ENCODE measurements around the gene EIF4A2. TPM values are rescaled to one million over a fixed set of nuclear protein-coding genes. Genes with fewer than 3 reads are reported as not detected.
A peak's percentile ranks its signal among the peaks of the same experiment; 100 is the strongest.

EIF4A2 gene
- total RNA-seq, 1 experiment from 2014 or later: 398 TPM

DNA sequence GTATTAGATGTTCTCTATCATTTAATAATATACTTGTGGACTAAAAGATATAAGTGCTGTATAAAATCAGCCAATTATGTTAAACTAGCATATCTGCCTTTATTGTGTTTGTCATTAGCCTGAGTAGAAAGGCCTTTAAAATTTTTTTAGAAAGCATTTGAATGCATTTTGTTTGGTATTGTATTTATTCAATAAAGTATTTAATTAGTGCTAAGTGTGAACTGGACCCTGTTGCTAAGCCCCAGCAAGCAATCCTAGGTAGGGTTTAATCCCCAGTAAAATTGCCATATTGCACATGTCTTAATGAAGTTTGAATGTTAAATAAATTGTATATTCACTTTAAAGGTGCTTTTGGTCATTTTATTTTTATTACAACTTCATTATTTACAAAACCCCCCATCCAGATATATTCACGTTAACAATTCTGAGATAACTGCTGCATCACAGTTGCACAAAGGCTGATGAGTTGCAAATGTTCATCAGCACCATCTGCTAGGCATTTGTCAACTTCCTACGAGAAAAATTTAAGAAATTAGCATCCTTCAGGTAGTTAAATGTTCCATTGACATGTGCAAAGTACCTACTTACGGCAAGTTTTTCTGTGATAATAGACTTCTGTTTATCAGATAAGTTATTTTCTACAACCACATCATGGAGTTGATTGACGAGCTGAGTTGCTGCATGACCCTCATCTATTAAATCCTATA is 6.3 kb downstream of the EIF4A2 start:
- Histone ChIP-seq H3K9me3 (ENCODE audit: control insufficient read depth in 1 of 2, insufficient read depth in 1 of 2, low read depth in 1 of 2, low read length in 2 of 2) (no peaks in the 10 kb centered on the region), H3K27ac (ENCODE audit: low read depth, low read length) (no peak overlapping the region), H3K9ac (ENCODE audit: low read length) (no peak overlapping the region), H3K9me2 (ENCODE audit: insufficient read depth) (no peaks in the 10 kb centered on the region), H3K4me2 (ENCODE audit: low read length) (no peak overlapping the region), H3K79me2 (ENCODE audit: insufficient read depth, low read length) (peaks cover 43% of the 10 kb centered on the region), H3K27me3 (ENCODE audit: insufficient read depth, low read length) (no peaks in the 10 kb centered on the region), H3K4me3 (replicated peaks in 1 of 2; ENCODE audit: low read depth in 1 of 2, low read length in 2 of 2) (no peak overlapping the region), H2AFZ (ENCODE audit: low read depth, low read length, poor library complexity, severe bottlenecking) (no peak overlapping the region), H3K36me3 (ENCODE audit: control insufficient read depth in 1 of 2, insufficient read depth in 2 of 2, low read length in 2 of 2) (peaks cover 59 to 66% of the 10 kb centered on the region in 2 experiments), H4K20me1 (ENCODE audit: insufficient read depth) (peaks cover 43% of the 10 kb centered on the region), H3K4me1 (ENCODE audit: control insufficient read depth in 1 of 2, insufficient read depth in 2 of 2, low read length in 2 of 2) (peaks cover 0 to 10% of the 10 kb centered on the region in 2 experiments; a peak in 2 of 4 replicates)
- ChIA-PET CTCF (interaction anchor here (0.8 to 1.6 kb wide), 2 partner anchors 32 to 175 kb away, joined by 3 to 4 read pairs; no protein-coding TSS in a partner anchor), RAD21 (ENCODE audit: low non-redundant PET in 1 of 2, low total read pairs in 2 of 2, uncharacterized antibody in 2 of 2, unreplicated experiment in 2 of 2) (no interaction called here), POLR2A (interaction anchor here (0.9 to 1.6 kb wide), 5 partner anchors 16 to 375 kb away, joined by 3 to 4 read pairs (median 4); partner anchors contain the start of gene RFC4)
- ATAC-seq: peak; percentile 11; the same call in 1 of the 2 replicates
- no peak for TF ChIP-seq ZNF274 (IDR thresholded peaks at IDR 0.05; ENCODE audit: low read depth, low read length)
- no peak for TF ChIP-seq EGR1 (IDR thresholded peaks at IDR 0.05; ENCODE audit: low read depth)
- no peak for TF ChIP-seq POLR2A (IDR thresholded peaks at IDR 0.05; ENCODE audit: borderline replicate concordance, extremely low read depth, insufficient read depth, insufficient read length)
- no peak for TF ChIP-seq CBX3 (IDR thresholded peaks at IDR 0.05; ENCODE audit: low read depth)
- TF ChIP-seq, protein P1, sequence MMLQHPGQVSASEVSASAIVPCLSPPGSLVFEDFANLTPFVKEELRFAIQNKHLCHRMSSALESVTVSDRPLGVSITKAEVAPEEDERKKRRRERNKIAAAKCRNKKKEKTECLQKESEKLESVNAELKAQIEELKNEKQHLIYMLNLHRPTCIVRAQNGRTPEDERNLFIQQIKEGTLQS (IDR thresholded peaks at IDR 0.05): 0 out of 2 replicates have a peak, but pooled peaks have one; percentile 14
- peak; percentile 62; the same call in 1 of the 2 replicates for TF ChIP-seq POLR2AphosphoS5 (IDR thresholded peaks at IDR 0.05; ENCODE audit: low read depth, low read length)
- no peak for DNase-seq (ENCODE audit: low read depth, low spot score)
- no TSS peak for BruUV-seq (replicated peaks)
- intact Hi-C loops (cut with micrococcal nuclease): no loop called here

DNA sequence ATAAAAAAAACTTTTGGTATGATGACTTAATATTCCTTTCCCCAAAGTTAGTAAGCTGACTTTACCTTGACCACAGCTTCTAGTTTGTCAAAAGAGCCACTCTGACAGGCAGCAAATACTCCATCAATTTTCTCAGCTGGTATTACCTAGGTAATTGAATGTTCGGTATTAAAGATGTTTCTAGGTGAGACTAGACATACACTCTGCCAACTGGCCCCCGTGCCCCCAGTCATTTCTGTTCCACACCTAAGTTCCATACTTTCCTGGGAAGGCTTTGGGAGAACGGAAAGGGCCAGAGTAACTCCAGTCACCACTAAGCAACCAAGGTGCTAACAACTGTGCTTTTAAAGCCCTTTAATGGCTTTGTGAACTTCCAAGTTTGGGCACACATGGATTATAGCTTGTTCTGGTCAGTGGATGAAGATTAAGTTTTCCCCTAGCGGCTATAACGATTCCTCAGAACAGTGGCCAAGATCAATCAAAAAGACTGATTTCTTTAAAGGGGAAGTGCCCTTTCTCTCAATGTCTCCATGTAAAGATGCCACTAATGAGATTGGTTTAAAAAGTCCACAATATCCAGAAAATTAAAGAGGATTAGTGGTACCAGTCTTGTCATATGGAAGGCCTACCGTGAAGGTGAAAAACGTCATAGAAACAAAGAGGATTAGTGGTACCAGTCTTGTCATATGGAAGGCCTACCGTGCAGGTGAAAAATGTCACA is 7.0 kb downstream of the EIF4A2 start:
- Histone ChIP-seq H3K4me3 (replicated peaks in 1 of 2; ENCODE audit: low read depth in 1 of 2, low read length in 2 of 2) (no peak overlapping the region), H3K36me3 (ENCODE audit: control insufficient read depth in 1 of 2, insufficient read depth in 2 of 2, low read length in 2 of 2) (peaks cover 52 to 63% of the 10 kb centered on the region in 2 experiments), H3K9me2 (ENCODE audit: insufficient read depth) (no peaks in the 10 kb centered on the region), H3K27ac (ENCODE audit: low read depth, low read length) (peak overlapping the region; percentile 20; the same call in 1 of the 2 replicates), H3K79me2 (ENCODE audit: insufficient read depth, low read length) (peaks cover 35% of the 10 kb centered on the region), H4K20me1 (ENCODE audit: insufficient read depth) (peaks cover 36% of the 10 kb centered on the region), H3K9me3 (ENCODE audit: control insufficient read depth in 1 of 2, insufficient read depth in 1 of 2, low read depth in 1 of 2, low read length in 2 of 2) (no peaks in the 10 kb centered on the region), H3K27me3 (ENCODE audit: insufficient read depth, low read length) (no peaks in the 10 kb centered on the region), H3K9ac (ENCODE audit: low read length) (no peak overlapping the region), H3K4me2 (ENCODE audit: low read length) (no peak overlapping the region), H3K4me1 (ENCODE audit: control insufficient read depth in 1 of 2, insufficient read depth in 2 of 2, low read length in 2 of 2) (peaks cover 0 to 3% of the 10 kb centered on the region in 2 experiments; a peak in 1 of 4 replicates), H2AFZ (ENCODE audit: low read depth, low read length, poor library complexity, severe bottlenecking) (no peak overlapping the region)
- ChIA-PET CTCF (interaction anchor here (0.6 to 1.6 kb wide), 3 partner anchors 31 to 249 kb away, joined by 3 to 4 read pairs (median 3); no protein-coding TSS in a partner anchor), POLR2A (interaction anchor here (0.9 to 1.6 kb wide), 5 partner anchors 16 to 375 kb away, joined by 3 to 4 read pairs (median 4); partner anchors contain the start of gene RFC4), RAD21 (ENCODE audit: low non-redundant PET in 1 of 2, low total read pairs in 2 of 2, uncharacterized antibody in 2 of 2, unreplicated experiment in 2 of 2) (no interaction called here)
- DNase-seq (ENCODE audit: low read depth, low spot score) (no peak), ATAC-seq (peak; percentile 61)
- intact Hi-C loops (cut with micrococcal nuclease): no loop called here
- BruUV-seq (replicated peaks): no TSS peak
- TF ChIP-seq TCF7L2 (IDR thresholded peaks at IDR 0.05; ENCODE audit: borderline replicate concordance, extremely low read depth, insufficient read depth, insufficient read length) (no peak), ZNF274 (IDR thresholded peaks at IDR 0.05; ENCODE audit: low read depth, low read length) (no peak), POLR2A (IDR thresholded peaks at IDR 0.05; ENCODE audit: borderline replicate concordance, extremely low read depth, insufficient read depth, insufficient read length) (no peak), SP1 (IDR thresholded peaks at IDR 0.05; ENCODE audit: low read depth) (no peak), RAD21 (IDR thresholded peaks at IDR 0.05; ENCODE audit: low read depth) (no peak), FOSL1 (IDR thresholded peaks at IDR 0.05; ENCODE audit: low read depth) (no peak; the same call in none of the 2 replicates), POLR2AphosphoS5 (IDR thresholded peaks at IDR 0.05; ENCODE audit: low read depth, low read length) (peak; percentile 80), JUND (IDR thresholded peaks at IDR 0.05) (peak; percentile 61; the same call in 1 of the 2 replicates), EGR1 (IDR thresholded peaks at IDR 0.05; ENCODE audit: low read depth) (0 out of 2 replicates have a peak, but pooled peaks have one; percentile 25), SIN3A (IDR thresholded peaks at IDR 0.05; ENCODE audit: low read depth) (peak; percentile 81), CEBPB (IDR thresholded peaks at IDR 0.05; ENCODE audit: low read depth) (0 out of 2 replicates have a peak, but pooled peaks have one; percentile 30)
- TF ChIP-seq, protein P1 (IDR thresholded peaks at IDR 0.05): 0 out of 2 replicates have a peak, but pooled peaks have one; percentile 9
- TF ChIP-seq, protein P2, sequence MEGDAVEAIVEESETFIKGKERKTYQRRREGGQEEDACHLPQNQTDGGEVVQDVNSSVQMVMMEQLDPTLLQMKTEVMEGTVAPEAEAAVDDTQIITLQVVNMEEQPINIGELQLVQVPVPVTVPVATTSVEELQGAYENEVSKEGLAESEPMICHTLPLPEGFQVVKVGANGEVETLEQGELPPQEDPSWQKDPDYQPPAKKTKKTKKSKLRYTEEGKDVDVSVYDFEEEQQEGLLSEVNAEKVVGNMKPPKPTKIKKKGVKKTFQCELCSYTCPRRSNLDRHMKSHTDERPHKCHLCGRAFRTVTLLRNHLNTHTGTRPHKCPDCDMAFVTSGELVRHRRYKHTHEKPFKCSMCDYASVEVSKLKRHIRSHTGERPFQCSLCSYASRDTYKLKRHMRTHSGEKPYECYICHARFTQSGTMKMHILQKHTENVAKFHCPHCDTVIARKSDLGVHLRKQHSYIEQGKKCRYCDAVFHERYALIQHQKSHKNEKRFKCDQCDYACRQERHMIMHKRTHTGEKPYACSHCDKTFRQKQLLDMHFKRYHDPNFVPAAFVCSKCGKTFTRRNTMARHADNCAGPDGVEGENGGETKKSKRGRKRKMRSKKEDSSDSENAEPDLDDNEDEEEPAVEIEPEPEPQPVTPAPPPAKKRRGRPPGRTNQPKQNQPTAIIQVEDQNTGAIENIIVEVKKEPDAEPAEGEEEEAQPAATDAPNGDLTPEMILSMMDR (IDR thresholded peaks at IDR 0.05 in 2 of 3, conservative IDR thresholded peaks at IDR 0.05 in 1 of 3; ENCODE audit: borderline replicate concordance in 1 of 3, insufficient read depth in 1 of 3, low read depth in 2 of 3, low read length in 2 of 3): 0 out of 6 replicates have a peak, but pooled peaks of 1 of the 3 experiments have one; percentile 15
